Middle frontal gyrus (tissue), 1 donor: ENCODE data around the gene TMPRSS11A.

ENCODE experiments used
- DNase-seq: peaks from one replicate; pipeline ENCODE4 v3.0.0-alpha.2; 2015; ENCODE audit warnings: low spot score; ENCODE audit errors: extremely low spot score

TMPRSS11A gene

GRCh38 chr4:67963356-67963755 lies at the start of gene TMPRSS11A:
Gene TMPRSS11A, minus strand, starts transcription at chr4:67963493. Its CDS starts 100 bp downstream, at chr4:67963393.
- no peak for DNase-seq

- no peak for DNase-seq
Measured at GRCh38 chr4:68011684-68012083, 48.4 kb upstream of the TMPRSS11A start.

GRCh38 chr4:68002906-68003305 lies 39.6 kb upstream of the TMPRSS11A start:
- no peak for DNase-seq

- no peak for DNase-seq
Measured at GRCh38 chr4:67996127-67996526, 32.8 kb upstream of the TMPRSS11A start.

- DNase-seq, result no peak
Measured at GRCh38 chr4:67988991-67989390, 25.7 kb upstream of the TMPRSS11A start.

GRCh38 chr4:67983333-67983732 lies 20.0 kb upstream of the TMPRSS11A start:
- DNase-seq, result no peak

- no peak for DNase-seq
Measured at GRCh38 chr4:67980512-67980911, 17.2 kb upstream of the TMPRSS11A start.

GRCh38 chr4:67973608-67974007 lies 10.3 kb upstream of the TMPRSS11A start:
- DNase-seq, result no peak

GRCh38 chr4:67954890-67955289 lies 8.4 kb downstream of the TMPRSS11A start:
- no peak for DNase-seq

GRCh38 chr4:67941074-67941473 lies 22.2 kb downstream of the TMPRSS11A start:
- DNase-seq, result no peak

- DNase-seq, result no peak
Measured at GRCh38 chr4:67940506-67940905, 22.8 kb downstream of the TMPRSS11A start.

GRCh38 chr4:67939195-67939594 lies 24.1 kb downstream of the TMPRSS11A start:
- DNase-seq, result no peak

GRCh38 chr4:67935888-67936287 lies 27.4 kb downstream of the TMPRSS11A start:
- no peak for DNase-seq

- DNase-seq, result no peak
Measured at GRCh38 chr4:67934628-67935027, 28.7 kb downstream of the TMPRSS11A start.

- no peak for DNase-seq
Measured at GRCh38 chr4:67933755-67934154, 29.5 kb downstream of the TMPRSS11A start.

GRCh38 chr4:67933038-67933437 lies 30.3 kb downstream of the TMPRSS11A start:
- DNase-seq, result no peak

GRCh38 chr4:67931256-67931655 lies 32.0 kb downstream of the TMPRSS11A start:
- DNase-seq, result no peak

- no peak for DNase-seq
Measured at GRCh38 chr4:67929426-67929825, 33.9 kb downstream of the TMPRSS11A start.

- DNase-seq, result no peak
Measured at GRCh38 chr4:67928546-67928945, 34.7 kb downstream of the TMPRSS11A start.

- DNase-seq, result no peak
Measured at GRCh38 chr4:67927251-67927650, 36.0 kb downstream of the TMPRSS11A start.

- DNase-seq, result no peak
Measured at GRCh38 chr4:67926485-67926884, 36.8 kb downstream of the TMPRSS11A start.

- no peak for DNase-seq
Measured at GRCh38 chr4:67922697-67923096, 40.6 kb downstream of the TMPRSS11A start.

GRCh38 chr4:67918428-67918827 lies 44.9 kb downstream of the TMPRSS11A start:
- no peak for DNase-seq

GRCh38 chr4:67915400-67915966 lies 47.8 kb downstream of the TMPRSS11A start:
- no peak for DNase-seq
